Osteoblast (primary cell): ENCODE data around the gene ERH. TPM values are rescaled to one million over a fixed set of nuclear protein-coding genes. Genes with fewer than 3 reads are reported as not detected.

Source experiments
- DNase-seq: peaks from one replicate; pipeline ENCODE4 v3.0.0; 2011; ENCODE audit warnings: low spot score, mixed read lengths; ENCODE audit not compliant: insufficient read length; ENCODE audit errors: missing footprints
- H2AFZ ChIP-seq: 2 replicates; pipeline ENCODE4 v1.6.0; 2011; ENCODE audit warnings: mild to moderate bottlenecking, low read length
- H3K27ac ChIP-seq: 2 replicates; pipeline ENCODE4 v1.5.1; 2011; ENCODE audit warnings: mild to moderate bottlenecking, low read depth, low read length, moderate library complexity
- H3K27me3 ChIP-seq: 2 replicates; pipeline ENCODE4 v1.6.0; 2012; ENCODE audit warnings: mild to moderate bottlenecking, control low read depth, inconsistent platforms, low read length, moderate library complexity; ENCODE audit not compliant: insufficient read depth
- H3K36me3 ChIP-seq: 2 replicates; pipeline ENCODE4 v1.5.1; 2011; ENCODE audit warnings: mild to moderate bottlenecking, low read length, control low read depth, moderate library complexity; ENCODE audit not compliant: insufficient read depth
- H3K4me1 ChIP-seq: 2 replicates; pipeline ENCODE4 v1.5.1; 2011; ENCODE audit warnings: mild to moderate bottlenecking, low read length, control low read depth, moderate library complexity; ENCODE audit not compliant: insufficient read depth
- H3K4me2 ChIP-seq: 2 replicates; pipeline ENCODE4 v1.6.0; 2011; ENCODE audit warnings: mild to moderate bottlenecking, low read length; ENCODE audit not compliant: insufficient read depth
- H3K4me3 ChIP-seq: fragments of 200-600 bp; sonication (generic); 3 replicates; pipeline ENCODE4 v1.5.1; 2012; ENCODE audit warnings: mild to moderate bottlenecking, low read length, inconsistent platforms; ENCODE audit not compliant: insufficient read depth
- H3K79me2 ChIP-seq: 2 replicates; pipeline ENCODE4 v1.6.0; 2012; ENCODE audit warnings: mild to moderate bottlenecking, low read length, control low read depth, inconsistent platforms; ENCODE audit not compliant: insufficient read depth
- H3K9me3 ChIP-seq: 2 replicates; pipeline ENCODE4 v1.5.1; 2011; ENCODE audit warnings: low read depth, low read length, control low read depth
- H4K20me1 ChIP-seq: 2 replicates; pipeline ENCODE4 v1.6.0; 2012; ENCODE audit warnings: mild to moderate bottlenecking, low read length, control low read depth; ENCODE audit not compliant: insufficient read depth
- total RNA-seq: library from RNA; depleted of rRNA; stranded (reverse); fragments of >200 nt; gene quantifications from 2 replicates; pipeline ENCODE4 v1.2.3, GENCODE V29; 2012
- TF ChIP-seq, protein P1 (sequence below): IDR thresholded peaks from 2 replicates; pipeline ENCODE4 v1.5.1; 2011; ENCODE audit warnings: mild to moderate bottlenecking, low read depth, low read length, moderate library complexity; ENCODE audit errors: extremely low read depth

ERH gene
- total RNA-seq: 71.9 and 75.3 TPM in 2 replicates

- Histone ChIP-seq H3K27me3 (no peaks in the 10 kb centered on the region), H3K36me3 (peaks cover 33% of the 10 kb centered on the region), H3K27ac (peak within 1 kb of the TSS; percentile 99), H3K79me2 (peaks cover 95% of the 10 kb centered on the region), H3K4me1 (peaks cover 33% of the 10 kb centered on the region), H3K4me2 (peak within 1 kb of the TSS; percentile 85), H3K4me3 (peak within 1 kb of the TSS; percentile 86), H4K20me1 (peaks cover 37% of the 10 kb centered on the region), H2AFZ (peak within 1 kb of the TSS; percentile 87), H3K9me3 (no peaks in the 10 kb centered on the region)
- TF ChIP-seq, protein P1, sequence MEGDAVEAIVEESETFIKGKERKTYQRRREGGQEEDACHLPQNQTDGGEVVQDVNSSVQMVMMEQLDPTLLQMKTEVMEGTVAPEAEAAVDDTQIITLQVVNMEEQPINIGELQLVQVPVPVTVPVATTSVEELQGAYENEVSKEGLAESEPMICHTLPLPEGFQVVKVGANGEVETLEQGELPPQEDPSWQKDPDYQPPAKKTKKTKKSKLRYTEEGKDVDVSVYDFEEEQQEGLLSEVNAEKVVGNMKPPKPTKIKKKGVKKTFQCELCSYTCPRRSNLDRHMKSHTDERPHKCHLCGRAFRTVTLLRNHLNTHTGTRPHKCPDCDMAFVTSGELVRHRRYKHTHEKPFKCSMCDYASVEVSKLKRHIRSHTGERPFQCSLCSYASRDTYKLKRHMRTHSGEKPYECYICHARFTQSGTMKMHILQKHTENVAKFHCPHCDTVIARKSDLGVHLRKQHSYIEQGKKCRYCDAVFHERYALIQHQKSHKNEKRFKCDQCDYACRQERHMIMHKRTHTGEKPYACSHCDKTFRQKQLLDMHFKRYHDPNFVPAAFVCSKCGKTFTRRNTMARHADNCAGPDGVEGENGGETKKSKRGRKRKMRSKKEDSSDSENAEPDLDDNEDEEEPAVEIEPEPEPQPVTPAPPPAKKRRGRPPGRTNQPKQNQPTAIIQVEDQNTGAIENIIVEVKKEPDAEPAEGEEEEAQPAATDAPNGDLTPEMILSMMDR: no peak
- DNase-seq: peak; percentile 97
Observed at GRCh38 chr14:69398053-69398817, at the start of gene ERH, which contains the start of gene SLC39A9. Gene ERH, minus strand, starts transcription at chr14:69398299. Its CDS starts 66 bp downstream, at chr14:69398233. Gene SLC39A9, plus strand, starts transcription at chr14:69398692. Its CDS starts 678 bp downstream, at chr14:69399370.

GRCh38 chr14:69443296-69443805 is 45.3 kb upstream of the ERH start:
- H3K36me3 ChIP-seq: peaks cover 4% of the 10 kb centered on the region

GRCh38 chr14:69441948-69442347 is 43.8 kb upstream of the ERH start:
- Histone ChIP-seq H4K20me1 (peaks cover 2% of the 10 kb centered on the region), H3K4me2 (no peak overlapping the region), H3K36me3 (peaks cover 4% of the 10 kb centered on the region), H3K4me3 (no peak overlapping the region), H3K79me2 (peaks cover 37% of the 10 kb centered on the region), H3K4me1 (no peaks in the 10 kb centered on the region), H3K27me3 (no peaks in the 10 kb centered on the region), H3K9me3 (no peaks in the 10 kb centered on the region), H2AFZ (no peak overlapping the region), H3K27ac (no peak overlapping the region)
- TF ChIP-seq, protein P1: no peak
- DNase-seq: peak; percentile 17

More at GRCh38 chr14:69443296-69443805, 45.3 kb upstream of the ERH start:
- Histone ChIP-seq H3K4me1 (no peaks in the 10 kb centered on the region), H3K27me3 (no peaks in the 10 kb centered on the region), H3K79me2 (peaks cover 28% of the 10 kb centered on the region), H3K9me3 (no peaks in the 10 kb centered on the region), H3K27ac (no peak overlapping the region), H3K4me2 (no peak overlapping the region), H4K20me1 (peaks cover 2% of the 10 kb centered on the region), H2AFZ (no peak overlapping the region), H3K4me3 (no peak overlapping the region)
- TF ChIP-seq, protein P1: no peak
- DNase-seq: no peak

DNA sequence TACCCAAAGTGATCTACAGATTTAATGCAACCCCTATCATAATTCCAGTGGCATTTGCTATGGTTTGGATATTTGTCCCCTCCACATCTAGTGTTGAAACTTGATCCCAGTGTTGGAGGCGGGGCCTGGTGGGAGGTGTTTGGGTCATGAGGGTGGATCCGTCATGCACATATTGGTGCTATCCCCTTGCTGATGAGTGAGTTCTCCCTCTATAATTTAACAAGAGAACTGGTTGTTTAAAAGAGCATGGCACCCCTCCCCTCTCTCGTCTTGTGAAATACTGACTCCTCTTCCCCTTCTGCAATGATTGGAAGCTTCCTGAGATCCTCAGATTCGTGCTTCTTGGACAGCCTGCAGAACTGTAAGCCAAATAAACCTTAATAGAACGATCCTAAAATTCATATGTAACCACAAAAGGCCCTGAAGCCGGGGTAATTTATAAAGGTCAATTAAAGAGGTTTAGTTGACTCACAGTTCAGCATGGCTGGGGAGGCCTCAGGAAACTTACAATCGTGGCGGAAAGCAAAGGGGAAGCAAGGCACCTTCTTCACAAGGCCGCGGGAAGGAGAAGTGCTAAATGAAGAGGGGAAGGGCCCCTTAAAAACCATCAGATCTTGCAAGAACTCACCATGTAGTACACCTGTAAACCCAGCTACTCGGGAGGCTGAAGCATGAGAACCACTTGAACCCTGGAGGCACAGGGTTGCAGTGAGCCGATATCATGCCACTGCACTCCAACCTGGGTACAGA is 41.6 kb upstream of the ERH start:
- TF ChIP-seq, protein P1: no peak
- Histone ChIP-seq H3K4me2 (no peak overlapping the region), H3K9me3 (no peaks in the 10 kb centered on the region), H3K79me2 (peaks cover 50% of the 10 kb centered on the region), H3K27me3 (no peaks in the 10 kb centered on the region), H3K4me3 (no peak overlapping the region), H3K36me3 (peaks cover 4% of the 10 kb centered on the region), H4K20me1 (peaks cover 15% of the 10 kb centered on the region), H3K27ac (no peak overlapping the region), H2AFZ (no peak overlapping the region), H3K4me1 (no peaks in the 10 kb centered on the region)
- DNase-seq: no peak
